Hippocampal formation (tissue), 2 donors: ENCODE data around the gene ZC3H7A.

Experiments used
- DNase-seq, 2 donors: peaks; one replicate each; lab custom pipeline; 2025; lab: John Stamatoyannopoulos, UW

Gene ZC3H7A

GRCh38 chr16:11768849-11769248, 28.2 kb downstream of the ZC3H7A start:
- no peak for DNase-seq

GRCh38 chr16:11762431-11762830, 34.6 kb downstream of the ZC3H7A start:
- DNase-seq: no peak

- no peak for DNase-seq
Measured at GRCh38 chr16:11759997-11760396, 37.1 kb downstream of the ZC3H7A start.

- no peak for DNase-seq
Measured at GRCh38 chr16:11759163-11759834, 37.8 kb downstream of the ZC3H7A start.

DNA sequence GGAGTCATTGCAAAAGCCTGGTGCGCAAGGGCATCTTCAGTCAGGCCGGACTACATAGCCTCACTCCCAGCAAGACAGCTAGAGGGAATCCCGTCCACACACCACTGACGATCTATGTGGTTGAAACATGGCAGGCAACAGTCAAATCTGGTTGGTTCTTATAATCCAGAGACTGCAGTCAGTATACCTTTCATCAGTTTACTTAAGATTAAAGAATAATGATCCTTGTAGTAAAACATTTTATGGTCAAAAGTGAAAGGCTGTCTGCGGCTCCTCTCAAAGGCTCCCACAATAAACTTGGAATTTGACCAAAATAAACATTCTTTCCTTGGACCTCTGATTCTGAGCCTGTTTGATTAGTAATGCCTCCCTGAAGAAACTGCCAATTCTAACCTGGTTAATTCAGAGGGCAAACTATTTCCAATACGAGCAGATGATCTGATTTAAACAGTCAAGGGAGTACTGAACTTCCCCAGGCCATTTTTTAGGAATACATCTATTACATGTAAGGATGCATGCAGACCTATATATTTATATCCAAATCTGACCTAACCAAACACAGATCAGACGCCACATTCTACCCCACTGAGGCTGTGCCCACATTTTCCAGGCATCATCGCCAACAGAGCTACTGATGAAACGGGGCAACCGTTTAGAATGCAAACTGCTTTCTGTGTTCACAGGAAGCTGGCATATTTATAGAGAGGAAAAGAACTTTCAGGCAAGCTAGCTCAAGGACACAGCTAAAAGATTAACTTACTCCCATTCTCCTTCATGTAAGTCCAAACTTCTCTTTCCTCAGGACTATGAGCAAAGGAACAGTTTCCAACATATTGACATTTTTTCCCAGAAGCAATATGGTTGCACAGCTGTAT, 39.1 kb downstream of the ZC3H7A start:
- no peak for DNase-seq

DNA sequence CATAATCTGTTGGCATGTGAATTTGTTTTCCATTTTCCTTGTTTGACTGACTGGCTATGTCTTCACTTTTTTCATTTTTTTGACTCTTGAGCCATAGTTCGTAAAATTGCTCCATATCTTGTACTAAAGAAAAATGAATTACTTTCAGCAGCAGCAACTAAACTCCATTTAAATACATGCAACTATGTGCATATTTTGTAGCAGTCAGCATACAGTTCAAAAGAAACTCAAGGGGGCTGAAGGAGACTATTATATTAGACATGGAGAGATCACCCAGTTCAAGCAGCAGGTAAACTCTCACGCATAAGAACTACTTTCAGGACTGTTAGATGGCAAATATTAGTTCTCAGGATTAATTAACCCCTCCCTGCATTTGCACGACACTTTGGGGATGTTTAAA, 40.8 kb downstream of the ZC3H7A start:
- no peak for DNase-seq

GRCh38 chr16:11755022-11755760, 41.9 kb downstream of the ZC3H7A start:
- no peak for DNase-seq

- DNase-seq: no peak
Measured at GRCh38 chr16:11752856-11753255, 44.2 kb downstream of the ZC3H7A start.

- no peak for DNase-seq
Measured at GRCh38 chr16:11750056-11750455, 47.0 kb downstream of the ZC3H7A start.

- no peak for DNase-seq
Measured at GRCh38 chr16:11748404-11749254, 48.4 kb downstream of the ZC3H7A start.

DNA sequence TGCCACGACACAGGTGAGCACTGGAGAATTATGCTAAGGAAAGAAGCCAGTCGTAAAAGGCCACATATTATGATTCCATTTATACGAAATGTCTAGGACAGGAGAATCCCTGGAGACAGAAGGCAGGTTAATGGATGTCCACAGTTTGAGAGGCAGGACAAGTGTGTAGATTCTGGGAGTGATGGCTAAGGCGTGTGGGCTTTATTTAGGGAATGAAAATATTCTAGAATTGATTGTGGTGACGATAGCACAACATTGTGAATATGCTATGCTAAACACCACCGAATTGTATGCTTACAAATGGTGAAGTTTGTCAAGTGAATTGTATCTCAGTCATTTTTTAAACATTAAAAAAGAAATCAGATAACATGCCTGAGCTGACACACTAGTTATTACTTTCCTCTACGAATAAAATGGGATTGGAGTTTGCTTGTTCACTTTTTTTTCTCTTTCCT, 49.1 kb downstream of the ZC3H7A start:
- no peak for DNase-seq

DNA sequence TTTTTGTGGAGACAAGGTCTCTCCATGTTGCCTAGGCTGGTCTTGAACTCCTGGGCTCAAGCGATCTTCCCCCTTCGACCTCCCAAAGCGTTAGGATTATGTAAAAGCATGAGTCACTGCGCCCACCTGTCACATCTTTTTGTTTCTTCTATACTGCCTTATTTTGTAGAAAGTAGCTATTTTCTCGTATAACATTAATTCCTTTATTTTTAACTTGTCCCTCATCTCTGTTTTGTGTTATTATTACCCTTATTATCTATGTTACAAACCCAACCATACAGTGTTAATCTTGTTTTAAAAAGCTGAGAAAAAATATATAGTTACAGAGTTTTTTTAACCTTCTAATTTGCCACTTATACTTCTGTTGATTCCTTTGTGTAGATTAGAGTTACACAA, 53.0 kb downstream of the ZC3H7A start:
- DNase-seq: no peak

DNA sequence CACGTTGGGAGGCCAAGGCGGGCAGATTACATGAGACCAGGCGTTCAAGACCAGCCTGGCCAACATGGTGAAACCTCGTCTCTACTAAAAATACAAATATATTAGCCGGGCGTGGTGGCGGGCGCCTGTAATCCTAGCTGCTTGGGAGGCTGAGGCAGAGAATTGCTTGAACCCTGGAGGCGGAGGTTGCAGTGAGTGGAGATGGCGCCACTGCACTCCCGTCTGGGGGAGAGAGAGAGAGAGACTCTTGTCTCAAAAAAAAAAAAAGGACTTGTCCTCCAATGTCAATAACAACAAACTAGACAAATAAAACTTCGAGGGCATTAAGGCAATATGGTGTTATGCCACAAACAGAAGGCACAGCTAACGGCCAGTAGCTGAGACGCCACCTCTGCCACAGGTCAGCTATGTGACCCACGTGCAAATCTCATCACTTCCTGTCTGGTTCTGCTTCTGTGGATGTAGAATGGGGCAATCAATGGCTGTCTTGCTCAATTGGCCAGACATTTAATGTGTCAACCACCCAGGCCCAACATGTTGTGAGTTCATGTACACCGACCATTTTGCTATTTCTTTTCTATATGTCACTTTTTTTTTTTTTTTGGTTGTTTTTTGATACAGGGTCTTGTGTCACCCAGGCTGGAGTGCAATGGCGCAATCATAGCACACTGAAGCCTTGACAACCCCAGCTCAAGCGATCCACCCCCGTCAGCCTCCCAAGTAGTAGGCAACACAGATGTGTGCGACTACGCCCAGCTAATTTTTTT, 53.6 kb downstream of the ZC3H7A start:
- no peak for DNase-seq

DNA sequence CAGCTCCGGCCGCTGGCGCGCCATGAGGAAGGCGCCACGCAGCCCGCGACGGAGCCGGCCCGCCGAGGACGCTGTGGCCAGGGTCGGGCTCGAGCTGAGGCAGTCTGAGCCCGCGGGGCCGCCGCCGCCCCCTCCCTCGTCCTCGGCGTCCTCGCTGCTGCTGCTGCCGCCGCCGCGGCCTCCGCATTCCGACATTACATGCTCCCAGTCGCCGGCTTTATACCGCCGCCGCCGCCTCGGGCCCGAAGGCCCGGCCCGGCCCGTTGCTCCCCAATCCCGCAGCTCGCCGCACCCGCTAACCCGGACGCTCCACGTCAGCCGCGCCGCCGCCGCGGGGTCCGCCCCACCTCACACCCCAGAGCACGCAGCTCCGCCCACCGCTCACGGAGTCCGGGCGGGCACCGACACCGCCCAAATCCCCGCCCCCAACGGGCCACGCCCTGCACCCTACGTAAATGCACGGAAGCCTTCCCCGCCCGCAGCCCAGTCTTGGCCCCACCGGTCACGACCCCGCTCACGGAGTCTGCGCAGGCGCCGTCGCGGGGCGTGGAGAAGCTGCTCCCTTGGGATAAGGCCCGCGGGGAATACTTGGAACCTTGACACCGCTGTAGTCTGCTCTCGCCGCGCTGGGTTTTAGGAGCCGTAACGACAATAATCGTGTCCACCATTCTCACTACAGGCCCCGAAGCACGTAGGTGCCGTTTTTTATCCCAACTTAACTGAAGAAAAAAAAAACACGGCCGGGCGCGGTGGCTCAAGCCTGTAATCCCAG, 54.3 kb downstream of the ZC3H7A start, which contains the start of gene TXNDC11:
TSS of gene TXNDC11 (minus strand) at position 322 of the 772 bp plus-strand sequence. CDS start at position 195, 127 bp downstream.
- peak; percentile 96 to 100 for DNase-seq

DNA sequence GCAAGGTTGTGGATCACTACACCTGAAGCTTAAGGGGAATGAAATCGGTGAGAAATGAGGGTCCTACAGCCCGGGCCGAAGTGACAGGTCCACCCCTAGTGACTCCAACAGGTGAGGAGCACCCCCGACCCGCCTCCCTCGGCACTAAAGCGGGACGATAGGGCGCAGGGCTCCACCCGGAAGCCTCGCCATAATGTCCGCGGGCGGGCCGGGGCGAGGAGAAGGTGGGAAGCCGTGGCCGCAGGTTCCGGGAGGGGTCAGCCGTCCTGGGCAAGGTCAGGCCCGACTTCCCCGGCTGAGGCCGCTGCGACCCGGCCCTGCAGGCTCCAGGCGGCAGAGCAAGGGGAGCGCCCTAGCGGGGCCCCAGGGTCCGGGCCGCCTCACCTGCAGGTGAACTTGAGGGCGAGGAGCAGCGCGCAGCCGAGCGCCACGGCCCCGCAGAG, 54.9 kb downstream of the ZC3H7A start:
- peak in 1 of 2 donors; percentile 7 for DNase-seq

DNA sequence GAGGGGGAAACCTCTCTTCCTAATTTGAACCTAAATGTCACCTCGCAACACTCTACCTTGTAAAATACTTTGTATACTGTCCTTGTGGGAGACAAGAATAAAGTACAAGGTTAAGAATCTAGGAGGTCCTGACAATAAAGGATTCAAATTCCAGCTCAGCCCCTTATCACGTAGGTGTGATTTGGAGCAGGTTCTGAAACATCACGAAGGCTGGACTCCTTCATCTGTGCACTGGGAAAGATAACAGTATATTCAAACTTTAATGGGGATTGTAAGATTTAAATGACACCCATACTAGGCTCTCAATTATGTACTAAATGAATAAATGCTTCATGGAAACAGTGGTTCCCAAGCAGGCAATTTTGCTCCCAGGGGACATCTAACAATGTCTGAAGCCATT, 56.5 kb downstream of the ZC3H7A start:
- DNase-seq: no peak

DNA sequence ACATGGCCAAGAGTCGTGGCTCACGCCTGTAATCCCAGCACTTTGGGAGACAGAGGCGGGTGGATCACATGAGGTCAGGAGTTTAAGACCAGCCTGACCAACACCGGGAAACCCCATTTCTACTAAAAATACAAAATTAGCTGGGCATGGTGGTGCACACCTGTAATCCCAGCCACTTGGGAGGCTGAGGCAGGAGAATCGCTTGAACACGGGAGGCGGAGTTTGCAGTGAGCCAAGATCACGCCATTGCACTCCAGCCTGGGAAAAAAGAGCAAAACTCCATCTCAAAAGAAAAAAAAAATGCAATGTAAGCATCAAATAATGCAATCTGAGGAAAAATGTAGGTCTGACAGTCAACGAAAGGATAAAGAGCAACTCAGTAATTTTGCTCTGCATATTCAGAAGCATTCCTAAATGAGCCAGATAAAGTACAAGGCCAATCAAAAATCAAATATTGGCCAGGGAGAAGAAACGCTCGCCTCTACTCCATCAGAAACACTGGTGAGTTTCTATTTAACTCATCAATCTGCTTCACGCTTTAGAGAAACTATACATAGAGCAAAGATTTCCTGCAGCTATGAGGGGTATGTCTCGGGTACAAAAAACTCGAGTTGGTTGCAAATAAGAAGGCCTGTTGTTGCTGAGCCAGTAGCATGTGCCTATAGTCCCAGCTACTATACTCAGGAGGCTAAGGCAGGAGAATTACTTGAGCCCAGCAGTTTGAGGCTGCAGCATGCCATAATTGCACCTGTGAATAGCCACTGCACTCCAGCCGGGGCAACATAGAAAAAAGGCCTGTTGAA, 58.1 kb downstream of the ZC3H7A start:
- DNase-seq: no peak

GRCh38 chr16:11737713-11738112, 59.3 kb downstream of the ZC3H7A start:
- no peak for DNase-seq

DNA sequence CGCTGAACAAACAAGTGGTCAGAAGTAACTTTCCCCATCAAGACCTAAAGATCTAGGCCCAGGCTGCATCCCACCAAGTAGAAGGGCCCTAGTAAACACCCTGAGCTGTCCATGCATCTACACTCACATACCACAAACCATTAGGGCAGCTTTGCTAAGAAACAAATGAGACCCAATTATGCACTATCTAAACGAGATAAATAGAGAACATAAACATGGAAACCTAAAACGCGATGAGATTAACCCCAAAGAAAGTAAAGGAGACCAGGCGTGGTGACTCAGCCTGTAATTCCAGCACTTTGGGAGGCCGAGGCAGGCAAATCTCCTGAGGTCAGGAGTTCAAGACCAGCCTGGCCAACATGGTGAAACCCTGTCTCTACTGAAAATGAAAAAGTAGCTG, 60.2 kb downstream of the ZC3H7A start:
- no peak for DNase-seq
